IMR-90 (cell line): ENCODE data around the gene HERC4. TPM values are rescaled to one million over a fixed set of nuclear protein-coding genes. Genes with fewer than 3 reads are reported as not detected.

Source experiments
- ATAC-seq: fragments of 200-7000 bp; cut with Tn5 transposase; 2 replicates; pipeline ENCODE4 v1.9.1; 2020; ENCODE audit warnings: low read depth, mild to moderate bottlenecking, moderate library complexity
- BruUV-seq: library from RNA; stranded (reverse); fragments of 400-500 nt; replicated peaks from 2 replicates; lab custom pipeline; 2021; lab: Mats Ljungman, UMichigan
- CTCF ChIA-PET: fragments of 300-600 bp; formaldehyde crosslinking; extraction: SDS; loops from one replicate; lab custom pipeline; 2021; ENCODE audit warnings: antibody characterized with exemption; lab: Yijun Ruan, JAX
- POLR2A ChIA-PET: fragments of 300-600 bp; sonication (Branson Sonifier 250); formaldehyde crosslinking; loops from one replicate; lab custom pipeline; 2022; ENCODE audit warnings: antibody characterized with exemption; ENCODE audit not compliant: unreplicated experiment; lab: Charles Lee
- DNase-seq: peaks from one replicate; pipeline ENCODE4 v3.0.0; 2013
- H2AFZ ChIP-seq: replicated peaks from 2 replicates; pipeline ENCODE3; 2013; ENCODE audit warnings: low read length, mild to moderate bottlenecking; ENCODE audit not compliant: poor library complexity
- H2AK5ac ChIP-seq: 2 replicates; pipeline ENCODE4 v1.6.1; 2013; ENCODE audit warnings: low read depth, low read length, inconsistent platforms
- H2AK9ac ChIP-seq: replicated peaks from 2 replicates; pipeline ENCODE3; 2013; ENCODE audit warnings: mild to moderate bottlenecking, low read depth, low read length, moderate library complexity; ENCODE audit not compliant: poor library complexity
- H2BK120ac ChIP-seq: 2 replicates; pipeline ENCODE4 v1.6.1; 2013; ENCODE audit warnings: low read depth, low read length, inconsistent platforms
- H2BK15ac ChIP-seq: 3 replicates; pipeline ENCODE4 v1.6.1; 2013; ENCODE audit warnings: low read depth, low read length, inconsistent platforms
- H2BK20ac ChIP-seq: 2 replicates; pipeline ENCODE4 v1.6.1; 2013; ENCODE audit warnings: low read depth, mild to moderate bottlenecking, inconsistent platforms, low read length, moderate library complexity
- H2BK5ac ChIP-seq: 2 replicates; pipeline ENCODE4 v1.6.1; 2013; ENCODE audit warnings: mild to moderate bottlenecking, low read depth, low read length, inconsistent platforms; ENCODE audit not compliant: poor library complexity, severe bottlenecking
- H3K14ac ChIP-seq: replicated peaks from 2 replicates; pipeline ENCODE4 v1.6.1; 2013; ENCODE audit warnings: low read depth, low read length, inconsistent platforms
- H3K18ac ChIP-seq: 2 replicates; pipeline ENCODE4 v1.6.1; 2013; ENCODE audit warnings: low read depth, low read length, control low read depth
- H3K23ac ChIP-seq: 2 replicates; pipeline ENCODE4 v1.6.1; 2013; ENCODE audit warnings: low read depth, low read length, inconsistent platforms
- H3K27ac ChIP-seq: 2 replicates; pipeline ENCODE4 v1.5.1; 2013; ENCODE audit warnings: mild to moderate bottlenecking, control low read depth, low read length; ENCODE audit not compliant: insufficient read depth
- H3K27me3 ChIP-seq: 2 replicates; pipeline ENCODE4 v1.6.1; 2013; ENCODE audit warnings: low read length; ENCODE audit not compliant: control insufficient read depth, insufficient read depth
- H3K36me3 ChIP-seq: 2 replicates; pipeline ENCODE4 v1.6.1; 2013; ENCODE audit warnings: low read length, mixed read lengths; ENCODE audit not compliant: control insufficient read depth, insufficient read depth
- H3K4ac ChIP-seq: 2 replicates; pipeline ENCODE4 v1.6.1; 2013; ENCODE audit warnings: low read depth, low read length, inconsistent platforms
- H3K4me1 ChIP-seq: 2 replicates; pipeline ENCODE4 v1.6.1; 2013; ENCODE audit warnings: low read length, mixed read lengths; ENCODE audit not compliant: control insufficient read depth, insufficient read depth
- H3K4me2 ChIP-seq: 2 replicates; pipeline ENCODE4 v1.6.1; 2013; ENCODE audit warnings: low read depth, mild to moderate bottlenecking, control low read depth, low read length, moderate library complexity
- H3K4me3 ChIP-seq: 2 replicates; pipeline ENCODE4 v1.5.1; 2013; ENCODE audit warnings: low read depth, mild to moderate bottlenecking, control low read depth, low read length, moderate library complexity; ENCODE audit not compliant: insufficient read depth
- H3K56ac ChIP-seq: 2 replicates; pipeline ENCODE4 v1.6.1; 2013; ENCODE audit warnings: low read length, inconsistent platforms; ENCODE audit not compliant: insufficient read depth; ENCODE audit errors: extremely low read depth
- H3K79me1 ChIP-seq, 2 experiments: 2 replicates each; pipeline ENCODE4 v1.6.1; 2013; ENCODE audit warnings: low read length in 2 of 2, inconsistent platforms in 1 of 2, low read depth in 1 of 2
- H3K9ac ChIP-seq: 2 replicates; pipeline ENCODE4 v1.6.1; 2013; ENCODE audit warnings: low read depth, low read length, control low read depth
- H3K9me1 ChIP-seq: 2 replicates; pipeline ENCODE4 v1.6.1; 2013; ENCODE audit warnings: low read length, inconsistent platforms; ENCODE audit not compliant: insufficient read depth
- H3K9me3 ChIP-seq: 2 replicates; pipeline ENCODE4 v1.6.1; 2013; ENCODE audit warnings: low read length; ENCODE audit not compliant: control insufficient read depth, insufficient read depth
- H4K20me1 ChIP-seq: 2 replicates; pipeline ENCODE4 v1.6.1; 2013; ENCODE audit warnings: low read length, inconsistent platforms; ENCODE audit not compliant: insufficient read depth
- H4K5ac ChIP-seq: 2 replicates; pipeline ENCODE4 v1.6.1; 2013; ENCODE audit warnings: mild to moderate bottlenecking, low read depth, low read length, control low read depth
- H4K8ac ChIP-seq, 2 experiments: 2 replicates each; pipeline ENCODE4 v1.6.1; 2013; ENCODE audit warnings: low read depth in 2 of 2, low read length in 2 of 2, control low read depth in 1 of 2, inconsistent platforms in 1 of 2
- H4K91ac ChIP-seq: 2 replicates; pipeline ENCODE4 v1.6.1; 2013; ENCODE audit warnings: low read depth, low read length, inconsistent platforms; ENCODE audit not compliant: insufficient read depth
- CHD1 ChIP-seq: IDR thresholded peaks from 2 replicates; pipeline ENCODE4 v1.6.1; 2012; ENCODE audit warnings: low read depth, low read length, improper control_type of control experiment
- FOS ChIP-seq: fragments of 150-350 bp; IDR thresholded peaks from 2 replicates; pipeline ENCODE4 v1.6.1; 2016; ENCODE audit warnings: low read depth, low read length
- MAFK ChIP-seq: IDR thresholded peaks from 2 replicates; pipeline ENCODE4 v1.6.1; 2012; ENCODE audit warnings: low read depth, low read length, improper control_type of control experiment
- MAZ ChIP-seq: IDR thresholded peaks from 2 replicates; pipeline ENCODE4 v1.6.1; 2012; ENCODE audit warnings: low read depth, mild to moderate bottlenecking, low read length, improper control_type of control experiment, moderate library complexity, borderline replicate concordance
- MXI1 ChIP-seq: IDR thresholded peaks from 2 replicates; pipeline ENCODE4 v1.6.1; 2012; ENCODE audit warnings: low read depth, mild to moderate bottlenecking, low read length, moderate library complexity, borderline replicate concordance
- NFE2L2 ChIP-seq: fragments of 150-350 bp; IDR thresholded peaks from 2 replicates; pipeline ENCODE4 v1.6.1; 2016; ENCODE audit warnings: low read depth, mild to moderate bottlenecking, low read length
- POLR2A ChIP-seq: IDR thresholded peaks from 2 replicates; pipeline ENCODE4 v1.6.1; 2012; ENCODE audit warnings: mild to moderate bottlenecking, low read depth, low read length
- RAD21 ChIP-seq: IDR thresholded peaks from 2 replicates; pipeline ENCODE4 v1.6.1; 2012; ENCODE audit warnings: low read length, improper control_type of control experiment
- RFX5 ChIP-seq: IDR thresholded peaks from 2 replicates; pipeline ENCODE4 v1.8.0; 2012; ENCODE audit warnings: low read depth, mild to moderate bottlenecking, low read length, moderate library complexity
- SMC3 ChIP-seq: fragments of 150-350 bp; IDR thresholded peaks from 2 replicates; pipeline ENCODE4 v1.6.1; 2016; ENCODE audit warnings: low read depth, mild to moderate bottlenecking, antibody characterized with exemption, low read length, moderate library complexity
- WGBS, 2 experiments: methylation state at CpG; one replicate each; pipeline versions ENCODE4 v1.1.5 to v1.1.7; 2013; ENCODE audit warnings: missing lambda C conversion rate in 2 of 2; ENCODE audit not compliant: insufficient read length in 1 of 2; ENCODE audit errors: extremely low coverage in 2 of 2; 5-methylcytosine and 5-hydroxymethylcytosine counted together
- dilution Hi-C: fragments of 300-500 bp; cut with HindIII; formaldehyde crosslinking; loops from one replicate; pipeline ENCODE4 v1.14.3; 2018; ENCODE audit warnings: low sequenced_read_pairs; ENCODE audit not compliant: unreplicated experiment
- in situ Hi-C: fragments of 300-500 bp; cut with MboI; formaldehyde crosslinking; loops from 3 replicates; pipeline ENCODE4 v1.14.3; 2019; ENCODE audit warnings: low sequenced_read_pairs, inconsistent platforms, mixed read lengths
- intact Hi-C: fragments of 100-400 bp; cut with micrococcal nuclease; formaldehyde crosslinking; loops from 2 replicates; pipeline ENCODE4 v1.10.0; 2022
- polyA plus RNA-seq, 3 experiments: library from polyadenylated mRNA; depleted of rRNA; stranded (reverse); fragments of >200 nt; gene quantifications; 2 replicates each; pipeline ENCODE4 v1.2.3, GENCODE V29; 2012; ENCODE audit warnings: low replicate concordance in 1 of 3
- total RNA-seq: library from RNA; depleted of rRNA; stranded (reverse); fragments of >200 nt; gene quantifications from 2 replicates; pipeline ENCODE4 v1.2.3, GENCODE V29; 2012
- TF ChIP-seq, protein P1 (sequence below): fragments of 150-350 bp; IDR thresholded peaks from 2 replicates; pipeline ENCODE4 v1.6.1; 2016; ENCODE audit warnings: low read depth, mild to moderate bottlenecking, low read length, moderate library complexity, borderline replicate concordance
- TF ChIP-seq, protein P2 (sequence below): conservative IDR thresholded peaks from 2 replicates; pipeline ENCODE4 v1.5.1; 2012; ENCODE audit warnings: mild to moderate bottlenecking, low read depth, low read length, improper control_type of control experiment

The HERC4 gene
- total and polyA plus RNA-seq, 2 of the 4 experiments (the other 2 are of a cell fraction): 66.6 to 92.8 TPM

DNA sequence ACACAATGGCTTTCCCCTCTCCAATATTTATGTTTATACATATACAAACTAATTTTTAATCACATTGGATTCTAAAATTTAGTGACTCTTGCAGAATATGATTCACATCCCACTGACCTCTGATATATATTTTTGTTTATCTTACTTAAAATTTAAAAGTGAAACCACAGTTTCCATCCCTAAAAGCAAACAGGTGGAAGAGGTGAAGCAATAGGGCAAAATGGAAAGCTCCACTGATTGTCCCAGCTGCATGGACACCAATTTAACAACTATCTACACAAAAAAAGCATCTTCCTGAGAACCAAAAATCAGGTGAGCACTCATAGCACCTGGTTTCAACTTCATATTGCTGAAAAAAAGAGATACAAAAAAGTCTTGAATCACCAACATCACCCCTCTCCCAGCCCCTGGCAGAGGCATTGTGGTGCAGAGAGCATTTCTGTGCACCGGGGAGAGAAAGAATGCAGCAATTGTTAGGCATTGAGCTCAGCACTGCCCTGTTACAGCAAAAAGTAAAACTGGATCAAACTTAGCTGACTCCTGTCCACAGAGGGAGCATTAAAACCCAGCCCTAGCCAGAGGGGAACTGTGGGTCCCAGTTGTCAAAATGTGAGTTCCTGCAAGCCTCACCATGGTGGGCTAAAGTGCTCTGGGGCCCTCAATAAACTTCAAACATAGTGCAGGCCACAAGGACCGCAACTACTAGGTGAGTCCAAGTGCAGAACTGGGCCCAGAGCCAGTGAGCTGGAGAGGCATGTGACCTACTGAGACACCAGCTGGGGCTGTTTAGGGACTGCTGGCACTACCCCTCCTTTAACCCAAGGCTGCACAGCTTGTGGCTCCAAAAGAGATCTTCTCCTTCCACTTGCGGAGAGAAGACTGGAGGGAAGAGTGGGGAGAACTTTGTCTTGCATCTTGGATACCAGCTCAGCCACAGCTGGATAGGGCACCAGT lies 98.5 kb downstream of the HERC4 start (continued):
- TF ChIP-seq, protein P1, sequence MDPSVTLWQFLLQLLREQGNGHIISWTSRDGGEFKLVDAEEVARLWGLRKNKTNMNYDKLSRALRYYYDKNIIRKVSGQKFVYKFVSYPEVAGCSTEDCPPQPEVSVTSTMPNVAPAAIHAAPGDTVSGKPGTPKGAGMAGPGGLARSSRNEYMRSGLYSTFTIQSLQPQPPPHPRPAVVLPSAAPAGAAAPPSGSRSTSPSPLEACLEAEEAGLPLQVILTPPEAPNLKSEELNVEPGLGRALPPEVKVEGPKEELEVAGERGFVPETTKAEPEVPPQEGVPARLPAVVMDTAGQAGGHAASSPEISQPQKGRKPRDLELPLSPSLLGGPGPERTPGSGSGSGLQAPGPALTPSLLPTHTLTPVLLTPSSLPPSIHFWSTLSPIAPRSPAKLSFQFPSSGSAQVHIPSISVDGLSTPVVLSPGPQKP: no peak

DNA sequence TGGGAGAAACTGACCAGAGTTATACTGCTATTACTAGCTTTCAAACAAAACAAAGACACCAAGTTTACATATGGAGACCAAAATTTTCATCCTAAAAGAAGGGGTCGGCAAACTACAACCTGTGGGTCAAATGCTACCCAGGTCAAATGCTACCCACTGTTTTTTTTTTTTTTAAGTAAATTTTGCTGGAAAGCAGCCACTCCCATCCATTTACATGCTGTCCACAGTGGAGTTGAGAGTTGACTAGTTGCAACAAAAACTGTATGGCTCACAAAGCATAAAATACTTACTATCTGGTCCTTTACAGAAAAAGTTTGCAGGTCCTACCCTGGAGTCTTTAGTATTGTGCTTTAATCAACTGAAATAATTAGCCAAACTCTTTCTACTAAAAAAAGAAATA lies 99.2 kb downstream of the HERC4 start:
- no peak overlapping the region for H2BK120ac ChIP-seq
- H2BK5ac ChIP-seq: no peak overlapping the region
- H3K4me1 ChIP-seq: peaks cover 4% of the 10 kb centered on the region; the same call in 1 of the 2 replicates
- H3K23ac ChIP-seq: no peak overlapping the region
- ATAC-seq (no peak), DNase-seq (no peak)
- no peaks in the 10 kb centered on the region for H3K27me3 ChIP-seq
- H2AK9ac ChIP-seq: no peak overlapping the region
- CTCF ChIA-PET: no interaction called here
- BruUV-seq: no TSS peak
- no peak overlapping the region for H3K56ac ChIP-seq
- no peak overlapping the region for H4K91ac ChIP-seq
- WGBS, 2 experiments: no CpG with 5 or more reads among the region's 1 CpG
- H3K27ac ChIP-seq: no peak overlapping the region
- dilution Hi-C loops: no loop called here
- intact Hi-C loops: no loop called here
- no peak overlapping the region for H3K14ac ChIP-seq
- no peak overlapping the region for H3K4ac ChIP-seq
- no peak overlapping the region for H3K4me2 ChIP-seq
- no peak overlapping the region for H2BK20ac ChIP-seq
- no peak overlapping the region for H3K4me3 ChIP-seq
- peaks cover 8% of the 10 kb centered on the region; the same call in 1 of the 2 replicates for H3K9me1 ChIP-seq
- no peak overlapping the region for H2AK5ac ChIP-seq
- no peak overlapping the region for H3K18ac ChIP-seq
- in situ Hi-C loops: no loop called here
- POLR2A ChIA-PET: no interaction called here
- H3K9ac ChIP-seq: no peak overlapping the region
- H3K79me1 ChIP-seq: peaks cover 13 to 41% of the 10 kb centered on the region in 2 experiments
- H2AFZ ChIP-seq: no peak overlapping the region
- H4K8ac ChIP-seq: no peak overlapping the region
- H4K20me1 ChIP-seq: peaks cover 6% of the 10 kb centered on the region; the same call in 1 of the 2 replicates
- peaks cover 46% of the 10 kb centered on the region for H3K36me3 ChIP-seq
- H3K9me3 ChIP-seq: peaks cover 4% of the 10 kb centered on the region
- H2BK15ac ChIP-seq: no peak overlapping the region
- H4K5ac ChIP-seq: no peak overlapping the region
- TF ChIP-seq MAFK (no peak), MAZ (no peak), MXI1 (no peak), RFX5 (no peak), SMC3 (no peak), NFE2L2 (no peak), RAD21 (no peak), CHD1 (no peak), POLR2A (no peak), FOS (no peak)
- TF ChIP-seq, protein P2, sequence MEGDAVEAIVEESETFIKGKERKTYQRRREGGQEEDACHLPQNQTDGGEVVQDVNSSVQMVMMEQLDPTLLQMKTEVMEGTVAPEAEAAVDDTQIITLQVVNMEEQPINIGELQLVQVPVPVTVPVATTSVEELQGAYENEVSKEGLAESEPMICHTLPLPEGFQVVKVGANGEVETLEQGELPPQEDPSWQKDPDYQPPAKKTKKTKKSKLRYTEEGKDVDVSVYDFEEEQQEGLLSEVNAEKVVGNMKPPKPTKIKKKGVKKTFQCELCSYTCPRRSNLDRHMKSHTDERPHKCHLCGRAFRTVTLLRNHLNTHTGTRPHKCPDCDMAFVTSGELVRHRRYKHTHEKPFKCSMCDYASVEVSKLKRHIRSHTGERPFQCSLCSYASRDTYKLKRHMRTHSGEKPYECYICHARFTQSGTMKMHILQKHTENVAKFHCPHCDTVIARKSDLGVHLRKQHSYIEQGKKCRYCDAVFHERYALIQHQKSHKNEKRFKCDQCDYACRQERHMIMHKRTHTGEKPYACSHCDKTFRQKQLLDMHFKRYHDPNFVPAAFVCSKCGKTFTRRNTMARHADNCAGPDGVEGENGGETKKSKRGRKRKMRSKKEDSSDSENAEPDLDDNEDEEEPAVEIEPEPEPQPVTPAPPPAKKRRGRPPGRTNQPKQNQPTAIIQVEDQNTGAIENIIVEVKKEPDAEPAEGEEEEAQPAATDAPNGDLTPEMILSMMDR: no peak
- TF ChIP-seq, protein P1: no peak
